Left renal pelvis (tissue), 4 donors: ENCODE data around the gene DRICH1. TPM values are rescaled to one million over a fixed set of nuclear protein-coding genes. Genes with fewer than 3 reads are reported as not detected.
"Not testable (repeated sequence)": the region's sequence is repeated elsewhere in the genome, so short reads cannot be mapped to it uniquely, and the experiment has no call there.

Experiments used
- DNase-seq, 4 donors: peaks; one replicate each; pipeline ENCODE4 v3.0.0-alpha.2; 2013; ENCODE audit warnings: low read depth in 4 of 4, low spot score in 3 of 4
- polyA plus RNA-seq, 4 donors: library from polyadenylated mRNA; unstranded; fragments of 120-200 nt; gene quantifications; one replicate each; pipeline ENCODE4 v1.2.1, GENCODE V29; 2013; ENCODE audit not compliant: insufficient read length in 4 of 4

Gene DRICH1
- polyA plus RNA-seq, 4 donors = 0.75 to 3.7 (median 2.0) TPM

- DNase-seq = no peak
These were observed 27.0 kb downstream of the DRICH1 start for GRCh38 chr22:23604939-23605712.

- no peak for DNase-seq
These were observed 28.9 kb downstream of the DRICH1 start for GRCh38 chr22:23603266-23603665.

GRCh38 chr22:23598805-23599518, 33.2 kb downstream of the DRICH1 start:
- no peak for DNase-seq

- DNase-seq = not testable (repeated sequence)
These were observed 34.4 kb downstream of the DRICH1 start for GRCh38 chr22:23597576-23598268.

GRCh38 chr22:23595904-23596303, 36.2 kb downstream of the DRICH1 start:
- not testable (repeated sequence) for DNase-seq

- DNase-seq = no peak
These were observed 40.3 kb downstream of the DRICH1 start for GRCh38 chr22:23591846-23592245.

- peak; percentile 35 to 47 (median 41) for DNase-seq
These were observed 40.8 kb downstream of the DRICH1 start for GRCh38 chr22:23591201-23591791.

- no peak for DNase-seq
These were observed 48.3 kb downstream of the DRICH1 start for GRCh38 chr22:23583836-23584235.

- no peak for DNase-seq
These were observed 49.0 kb downstream of the DRICH1 start for GRCh38 chr22:23583153-23583552.

GRCh38 chr22:23581260-23581650, 50.9 kb downstream of the DRICH1 start:
- no peak for DNase-seq

GRCh38 chr22:23580576-23581259, 51.4 kb downstream of the DRICH1 start:
- no peak for DNase-seq

- no peak for DNase-seq
These were observed 52.1 kb downstream of the DRICH1 start, which contains the start of gene IGLL1 for GRCh38 chr22:23579870-23580575. Gene IGLL1, minus strand, starts transcription at chr22:23580290. Its CDS starts 100 bp downstream, at chr22:23580190.

- no peak for DNase-seq
These were observed 52.8 kb downstream of the DRICH1 start for GRCh38 chr22:23579280-23579679.

- no peak for DNase-seq
These were observed 53.8 kb downstream of the DRICH1 start for GRCh38 chr22:23578306-23578705.

GRCh38 chr22:23576681-23577080, 55.4 kb downstream of the DRICH1 start:
- DNase-seq = no peak

- no peak for DNase-seq
These were observed 56.5 kb downstream of the DRICH1 start for GRCh38 chr22:23575601-23576000.

- DNase-seq = no peak
These were observed 57.2 kb downstream of the DRICH1 start for GRCh38 chr22:23574877-23575276.

- no peak for DNase-seq
These were observed 57.7 kb downstream of the DRICH1 start for GRCh38 chr22:23574371-23574811.

- not testable (repeated sequence) for DNase-seq
These were observed 58.4 kb downstream of the DRICH1 start for GRCh38 chr22:23573701-23574235.
